AG04450 (cell line): ENCODE data around the gene NUP188. TPM values are rescaled to one million over a fixed set of nuclear protein-coding genes. Genes with fewer than 3 reads are reported as not detected.

Source experiments
- CTCF ChIA-PET: fragments of 300-600, 350-600 bp; formaldehyde crosslinking; extraction: SDS; loops from one replicate; lab custom pipeline; 2022; ENCODE audit warnings: antibody characterized with exemption, inconsistent platforms; lab: Charles Lee
- POLR2A ChIA-PET: fragments of 350-600 bp; formaldehyde crosslinking; extraction: SDS; loops from one replicate; lab custom pipeline; 2021; ENCODE audit warnings: antibody characterized with exemption, inconsistent platforms; lab: Yijun Ruan, JAX
- DNase-seq: peaks from one replicate; pipeline ENCODE4 v3.0.0-alpha.2; 2011; ENCODE audit warnings: low read depth, low spot score
- H3K27ac ChIP-seq: one replicate; pipeline ENCODE4 v1.5.1; 2012; ENCODE audit warnings: low read depth, low read length, control low read depth
- H3K27me3 ChIP-seq: one replicate; pipeline ENCODE4 v1.6.0; 2012; ENCODE audit warnings: low read length; ENCODE audit not compliant: control insufficient read depth, insufficient read depth
- H3K4me3 ChIP-seq: 2 replicates; pipeline ENCODE4 v1.5.1; 2011; ENCODE audit warnings: mild to moderate bottlenecking, low read depth, low read length, control low read depth
- H3K9me3 ChIP-seq: 2 replicates; pipeline ENCODE4 v1.5.1; 2012; ENCODE audit warnings: low read length; ENCODE audit not compliant: control insufficient read depth, insufficient read depth
- CTCF ChIP-seq: IDR thresholded peaks from 2 replicates; pipeline ENCODE4 v1.5.1; 2011; ENCODE audit warnings: low read depth, low read length, control low read depth, inconsistent platforms
- polyA plus RNA-seq: library from polyadenylated mRNA; depleted of rRNA; stranded (reverse); fragments of >200 nt; gene quantifications from 2 replicates; pipeline ENCODE4 v1.2.3, GENCODE V29; 2011

NUP188 gene
- polyA plus RNA-seq, 1 experiment, result 46.3 TPM

- Histone ChIP-seq H3K27ac (peak overlapping the region; percentile 31), H3K27me3 (no peaks in the 10 kb centered on the region), H3K4me3 (no peak overlapping the region), H3K9me3 (peaks cover 19% of the 10 kb centered on the region; the same call in 1 of the 2 replicates)
- CTCF ChIA-PET, result interaction anchor here (1.8 kb wide), 1 partner anchor 18 kb away, joined by 6 read pairs; no protein-coding TSS in a partner anchor
- TF ChIP-seq CTCF, result no peak
- POLR2A ChIA-PET, result no interaction called here
- no peak for DNase-seq
Measured at GRCh38 chr9:128909859-128910258, 37.6 kb upstream of the NUP188 start.

GRCh38 chr9:128910906-128911305 is 36.6 kb upstream of the NUP188 start:
- ChIA-PET CTCF (interaction anchor here (0.5 kb wide), 1 partner anchor 48 kb away, joined by 4 read pairs; no protein-coding TSS in a partner anchor), POLR2A (interaction anchor here (0.6 kb wide), 1 partner anchor 228 kb away, joined by 3 read pairs; no protein-coding TSS in a partner anchor)
- H3K27me3 ChIP-seq, result no peaks in the 10 kb centered on the region
- peaks cover 19% of the 10 kb centered on the region; the same call in 1 of the 2 replicates for H3K9me3 ChIP-seq
- TF ChIP-seq CTCF, result no peak
- no peak for DNase-seq
- H3K4me3 ChIP-seq, result no peak overlapping the region
- peak overlapping the region; percentile 93 for H3K27ac ChIP-seq

- H3K27ac ChIP-seq, result peak overlapping the region; percentile 93
- no peaks in the 10 kb centered on the region for H3K27me3 ChIP-seq
- POLR2A ChIA-PET, result interaction anchor here (0.6 kb wide), 1 partner anchor 229 kb away, joined by 3 read pairs; no protein-coding TSS in a partner anchor
- CTCF ChIA-PET, result interaction anchor here (1.2 kb wide), 1 partner anchor 15 kb away, joined by 3 read pairs; no protein-coding TSS in a partner anchor
- H3K9me3 ChIP-seq, result peaks cover 19% of the 10 kb centered on the region; the same call in 1 of the 2 replicates
- no peak for TF ChIP-seq CTCF
- DNase-seq, result no peak
- H3K4me3 ChIP-seq, result no peak overlapping the region
Measured at GRCh38 chr9:128911529-128912035, 35.9 kb upstream of the NUP188 start.

- H3K27ac ChIP-seq, result peak overlapping the region; percentile 93
- ChIA-PET POLR2A (interaction anchor here (0.7 to 0.8 kb wide), 2 partner anchors 24 to 50 kb away, joined by 3 to 8 read pairs; no protein-coding TSS in a partner anchor), CTCF (interaction anchor here (0.9 to 1.2 kb wide), 2 partner anchors 15 to 16 kb away, joined by 3 to 4 read pairs; no protein-coding TSS in a partner anchor)
- no peaks in the 10 kb centered on the region for H3K27me3 ChIP-seq
- peaks cover 17% of the 10 kb centered on the region; the same call in 1 of the 2 replicates for H3K9me3 ChIP-seq
- no peak overlapping the region for H3K4me3 ChIP-seq
- peak; percentile 59 for DNase-seq
- TF ChIP-seq CTCF, result no peak
Measured at GRCh38 chr9:128912270-128912853, 35.1 kb upstream of the NUP188 start.
